GM10248 (cell line): ENCODE measurements around the gene PTPRG.

Experiments used
- CTCF ChIA-PET: fragments of 300-600 bp; sonication (Branson Sonifier 250); formaldehyde crosslinking; extraction: SDS; loops from one replicate; lab custom pipeline; 2021; ENCODE audit warnings: antibody characterized with exemption; lab: Yijun Ruan, JAX
- POLR2A ChIA-PET: fragments of 350-650 bp; sonication (Branson Sonifier 250); formaldehyde crosslinking; extraction: SDS; loops from one replicate; lab custom pipeline; 2020; ENCODE audit warnings: antibody characterized with exemption; lab: Yijun Ruan, JAX
- DNase-seq: peaks from one replicate; pipeline ENCODE4 v3.0.0; 2012; ENCODE audit errors: extremely low spot score
- CTCF ChIP-seq: IDR thresholded peaks from 2 replicates; pipeline ENCODE4 v1.5.1; 2012; ENCODE audit warnings: mild to moderate bottlenecking, low read depth; ENCODE audit errors: extremely low read depth, missing control alignments, control extremely low read depth

PTPRG gene

GRCh38 chr3:61561374-61562041 is at the start of gene PTPRG:
Gene PTPRG, plus strand, starts transcription at chr3:61561571. Its CDS starts 717 bp downstream, at chr3:61562288.
- CTCF ChIA-PET = no interaction called here
- DNase-seq = peak; percentile 51
- TF ChIP-seq CTCF = no peak
- POLR2A ChIA-PET = no interaction called here

GRCh38 chr3:61518590-61518989 is 42.8 kb upstream of the PTPRG start:
- ChIA-PET CTCF (interaction anchor here (1.1 kb wide), 1 partner anchor 12 kb away, joined by 3 read pairs; no protein-coding TSS in a partner anchor), POLR2A (no interaction called here)
- DNase-seq = no peak
- no peak for TF ChIP-seq CTCF

- ChIA-PET POLR2A (no interaction called here), CTCF (no interaction called here)
- TF ChIP-seq CTCF = no peak
- peak; percentile 69 for DNase-seq
Measured at GRCh38 chr3:61520966-61521628, 40.3 kb upstream of the PTPRG start.

GRCh38 chr3:61522060-61522459 is 39.3 kb upstream of the PTPRG start:
- ChIA-PET POLR2A (no interaction called here), CTCF (no interaction called here)
- no peak for DNase-seq
- TF ChIP-seq CTCF = no peak

- no peak for DNase-seq
- ChIA-PET POLR2A (no interaction called here), CTCF (no interaction called here)
- TF ChIP-seq CTCF = no peak
Measured at GRCh38 chr3:61522626-61523025, 38.7 kb upstream of the PTPRG start.

GRCh38 chr3:61524933-61525332 is 36.4 kb upstream of the PTPRG start:
- no peak for DNase-seq
- POLR2A ChIA-PET = no interaction called here
- CTCF ChIA-PET = no interaction called here
- no peak for TF ChIP-seq CTCF
